Upper lobe of left lung (tissue), 4 donors: ENCODE results near the gene KAT6B.

Experiments used
- CTCF ChIP-seq, 6 experiments: fragments of 450-650 bp in 4 of 6; fragments of 200-600 bp in 2 of 6; sonication (generic) in 2 of 6; IDR thresholded peaks; one replicate each; pipeline ENCODE4 v1.5.1; 2016 to 2019; ENCODE audit warnings: antibody characterized with exemption in 6 of 6
- POLR2A ChIP-seq, 4 donors: fragments of 450-650 bp; IDR thresholded peaks; one replicate each; pipeline ENCODE4 v1.5.1; 2016 to 2017; ENCODE audit warnings: antibody characterized with exemption in 4 of 4, mild to moderate bottlenecking in 2 of 4
- POLR2AphosphoS5 ChIP-seq, 2 donors: sonication (generic); formaldehyde crosslinking; IDR thresholded peaks; one replicate each; pipeline ENCODE4 v1.5.1; 2017; ENCODE audit warnings: antibody characterized with exemption in 2 of 2

GRCh38 chr10:74898201-74898976, 72.0 kb downstream of the KAT6B start:
- no peak for TF ChIP-seq CTCF (IDR thresholded peaks at IDR 0.05)
- TF ChIP-seq POLR2A (IDR thresholded peaks at IDR 0.05), result no peak
- no peak for TF ChIP-seq POLR2AphosphoS5 (IDR thresholded peaks at IDR 0.05)
